Body of pancreas (tissue), 4 donors: Measurements from ENCODE around the gene INPP5J. TPM values are rescaled to one million over a fixed set of nuclear protein-coding genes. Genes with fewer than 3 reads are reported as not detected.

Source experiments
- ATAC-seq: fragments of 150-250 bp; one replicate; pipeline ENCODE4 v1.9.1; 2016
- DNase-seq, 4 donors: peaks; one replicate each; pipeline ENCODE4 v3.0.0-alpha.2; 2019
- H3K27ac ChIP-seq, 4 donors: fragments of 200-600 bp; sonication (generic); 1 replicate in 3 of 4; 2 replicates in 1 of 4; pipeline versions ENCODE4 v1.5.1 to v1.6.1; 2016 to 2019; ENCODE audit warnings: mild to moderate bottlenecking in 1 of 4, mixed read lengths in 1 of 4, moderate library complexity in 1 of 4
- H3K27me3 ChIP-seq, 2 donors: fragments of 200-600 bp; sonication (generic); one replicate each; pipeline ENCODE4 v1.6.0; 2016; ENCODE audit warnings: mild to moderate bottlenecking in 1 of 2
- H3K36me3 ChIP-seq, 2 donors: fragments of 200-600 bp; sonication (generic); replicated peaks in 1 of 2; 2 replicates each; pipeline ENCODE4 v1.5.1; 2016; ENCODE audit warnings: low read depth in 2 of 2; ENCODE audit not compliant: insufficient read depth in 1 of 2
- H3K4me1 ChIP-seq: fragments of 200-600 bp; sonication (generic); one replicate; pipeline ENCODE4 v1.6.0; 2016
- H3K4me3 ChIP-seq, 2 donors: fragments of 200-600 bp; sonication (generic); 1 replicate in 1 of 2; 2 replicates in 1 of 2; pipeline ENCODE4 v1.5.1; 2016 to 2019
- H3K9me3 ChIP-seq, 3 donors: fragments of 200-600 bp; sonication (generic); 1 replicate in 2 of 3; 2 replicates in 1 of 3; pipeline ENCODE4 v1.5.1; 2016
- POLR2A ChIP-seq, 3 donors: fragments of 450-650 bp; IDR thresholded peaks; one replicate each; pipeline ENCODE4 v1.6.1; 2016; ENCODE audit warnings: antibody characterized with exemption in 3 of 3, mild to moderate bottlenecking in 2 of 3
- WGBS, 2 donors: methylation state at CpG; one replicate each; pipeline ENCODE4 v1.1.5; 2017; 5-methylcytosine and 5-hydroxymethylcytosine counted together
- intact Hi-C: fragments of 100-400 bp; cut with DNase I; formaldehyde crosslinking; loops from one replicate; pipeline ENCODE4 v1.15.1; 2023
- total RNA-seq, 2 donors: library from RNA; depleted of rRNA; stranded (reverse); fragments of >200 nt; gene quantifications; one replicate each; pipeline ENCODE4 v1.1.0, GENCODE V29; 2016
- TF ChIP-seq, protein P1 (sequence below), 7 experiments: fragments of 450-650 bp in 4 of 7; fragments of 200-600 bp in 3 of 7; sonication (generic) in 3 of 7; IDR thresholded peaks; one replicate each; pipeline ENCODE4 v1.5.1; 2016 to 2019; ENCODE audit warnings: antibody characterized with exemption in 7 of 7

The INPP5J gene
- total RNA-seq, 2 donors from 2014 or later = 16.1 to 17.8 TPM

DNA sequence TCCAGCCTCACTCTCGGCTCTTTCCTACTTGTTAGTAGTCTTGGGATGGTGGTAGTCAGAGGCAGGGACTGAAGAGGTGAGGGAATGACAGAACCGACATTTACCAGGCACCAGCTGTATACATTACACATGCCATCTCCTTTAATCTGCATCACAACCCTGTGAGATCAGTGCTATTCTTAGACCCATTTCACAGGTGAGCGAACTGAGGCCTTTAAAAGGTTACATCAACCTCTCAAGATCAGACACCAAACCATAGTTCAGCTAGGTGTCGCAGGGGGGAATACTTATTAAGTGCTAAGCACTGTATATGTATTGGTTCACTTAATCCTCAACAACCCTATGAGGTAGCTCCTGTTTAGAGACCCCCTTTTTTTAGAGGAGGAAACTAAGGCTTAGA is 11.9 kb downstream of the INPP5J start:
- Histone ChIP-seq H3K9me3 (no peaks in the 10 kb centered on the region), H3K27ac (no peak overlapping the region), H3K4me1 (peaks cover 25% of the 10 kb centered on the region), H3K36me3 (no peaks in the 10 kb centered on the region), H3K4me3 (no peak overlapping the region), H3K27me3 (no peaks in the 10 kb centered on the region)
- no peak for TF ChIP-seq POLR2A (IDR thresholded peaks at IDR 0.05)
- TF ChIP-seq, protein P1, sequence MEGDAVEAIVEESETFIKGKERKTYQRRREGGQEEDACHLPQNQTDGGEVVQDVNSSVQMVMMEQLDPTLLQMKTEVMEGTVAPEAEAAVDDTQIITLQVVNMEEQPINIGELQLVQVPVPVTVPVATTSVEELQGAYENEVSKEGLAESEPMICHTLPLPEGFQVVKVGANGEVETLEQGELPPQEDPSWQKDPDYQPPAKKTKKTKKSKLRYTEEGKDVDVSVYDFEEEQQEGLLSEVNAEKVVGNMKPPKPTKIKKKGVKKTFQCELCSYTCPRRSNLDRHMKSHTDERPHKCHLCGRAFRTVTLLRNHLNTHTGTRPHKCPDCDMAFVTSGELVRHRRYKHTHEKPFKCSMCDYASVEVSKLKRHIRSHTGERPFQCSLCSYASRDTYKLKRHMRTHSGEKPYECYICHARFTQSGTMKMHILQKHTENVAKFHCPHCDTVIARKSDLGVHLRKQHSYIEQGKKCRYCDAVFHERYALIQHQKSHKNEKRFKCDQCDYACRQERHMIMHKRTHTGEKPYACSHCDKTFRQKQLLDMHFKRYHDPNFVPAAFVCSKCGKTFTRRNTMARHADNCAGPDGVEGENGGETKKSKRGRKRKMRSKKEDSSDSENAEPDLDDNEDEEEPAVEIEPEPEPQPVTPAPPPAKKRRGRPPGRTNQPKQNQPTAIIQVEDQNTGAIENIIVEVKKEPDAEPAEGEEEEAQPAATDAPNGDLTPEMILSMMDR (IDR thresholded peaks at IDR 0.05) = no peak
- 92 to 95% methylated on average over 4 of the region's 4 CpGs for WGBS, 2 donors
- no peak for DNase-seq
- intact Hi-C loops = no loop called here
- ATAC-seq = no peak

GRCh38 chr22:31135706-31136105 is 12.9 kb downstream of the INPP5J start:
- Histone ChIP-seq H3K27me3 (no peaks in the 10 kb centered on the region), H3K9me3 (no peaks in the 10 kb centered on the region), H3K4me3 (no peak overlapping the region), H3K27ac (no peak overlapping the region), H3K4me1 (peaks cover 21% of the 10 kb centered on the region), H3K36me3 (no peaks in the 10 kb centered on the region)
- 90 to 92% methylated on average over 6 of the region's 6 CpGs for WGBS, 2 donors
- ATAC-seq (no peak), DNase-seq (no peak)
- intact Hi-C loops = no loop called here
- TF ChIP-seq, protein P1 (IDR thresholded peaks at IDR 0.05) = no peak
- no peak for TF ChIP-seq POLR2A (IDR thresholded peaks at IDR 0.05)

DNA sequence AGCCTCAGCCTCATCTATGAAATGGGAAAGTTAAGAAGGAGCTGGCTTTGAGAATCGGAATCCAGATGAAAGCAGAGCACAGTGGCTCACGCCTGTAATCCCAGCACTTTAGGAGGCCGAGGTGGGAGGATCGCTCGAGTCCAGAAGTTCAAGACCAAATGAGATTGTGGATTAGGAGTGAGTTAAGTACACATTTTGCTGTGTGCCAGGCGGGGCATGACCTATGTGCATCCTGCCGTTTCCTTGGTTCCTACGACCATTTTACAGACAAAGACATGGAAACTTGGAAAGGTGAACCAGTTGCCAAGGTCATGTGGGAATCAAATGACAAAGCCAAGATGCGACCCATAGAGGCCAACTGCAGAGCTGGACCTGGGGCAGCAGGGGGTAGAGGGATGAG is 13.4 kb downstream of the INPP5J start:
- 69 to 70% methylated on average over 9 of the region's 9 CpGs for WGBS, 2 donors
- no peaks in the 10 kb centered on the region for H3K36me3 ChIP-seq
- DNase-seq (no peak), ATAC-seq (no peak)
- TF ChIP-seq, protein P1 (IDR thresholded peaks at IDR 0.05) = no peak
- TF ChIP-seq POLR2A (IDR thresholded peaks at IDR 0.05) = no peak
- intact Hi-C loops = no loop called here
- H3K4me3 ChIP-seq = no peak overlapping the region
- H3K27ac ChIP-seq = no peak overlapping the region
- H3K27me3 ChIP-seq = no peaks in the 10 kb centered on the region
- H3K4me1 ChIP-seq = peaks cover 20% of the 10 kb centered on the region
- H3K9me3 ChIP-seq = no peaks in the 10 kb centered on the region

GRCh38 chr22:31136711-31137110 is 13.9 kb downstream of the INPP5J start:
- 94% methylated on average over 16 of the region's 16 CpGs; no CpG with 5 or more reads in 1 of the 2 donors for WGBS, 2 donors
- TF ChIP-seq, protein P1 (IDR thresholded peaks at IDR 0.05) = no peak
- no peak for TF ChIP-seq POLR2A (IDR thresholded peaks at IDR 0.05)
- no peak for DNase-seq
- H3K27ac ChIP-seq = no peak overlapping the region
- H3K27me3 ChIP-seq = no peaks in the 10 kb centered on the region
- H3K4me1 ChIP-seq = peaks cover 14% of the 10 kb centered on the region
- no peaks in the 10 kb centered on the region for H3K36me3 ChIP-seq
- intact Hi-C loops = no loop called here
- no peak overlapping the region for H3K4me3 ChIP-seq
- no peaks in the 10 kb centered on the region for H3K9me3 ChIP-seq
- no peak for ATAC-seq

- DNase-seq (no peak), ATAC-seq (no peak)
- intact Hi-C loops = no loop called here
- no peak overlapping the region for H3K4me3 ChIP-seq
- peaks cover 6% of the 10 kb centered on the region for H3K4me1 ChIP-seq
- no peak overlapping the region for H3K27ac ChIP-seq
- 51% methylated on average over 7 of the region's 10 CpGs; no CpG with 5 or more reads in 1 of the 2 donors for WGBS, 2 donors
- TF ChIP-seq POLR2A (IDR thresholded peaks at IDR 0.05) = no peak
- no peaks in the 10 kb centered on the region for H3K9me3 ChIP-seq
- no peaks in the 10 kb centered on the region for H3K36me3 ChIP-seq
- H3K27me3 ChIP-seq = no peaks in the 10 kb centered on the region
Observed at GRCh38 chr22:31137721-31138120, 15.0 kb downstream of the INPP5J start.
